ENCODE results near the gene DTX2.
"Not testable (repeated sequence)": the region's sequence is repeated elsewhere in the genome, so short reads cannot be mapped to it uniquely, and the experiment has no call there.

The DTX2 gene

GRCh38 chr7:76461464-76462101 lies at the start of gene DTX2:
DTX2 (plus strand) TSS chr7:76461709; CDS start chr7:76480510, 18,801 bp downstream.
- DNase-seq: not testable (repeated sequence)

GRCh38 chr7:76412249-76412648 lies 49.3 kb upstream of the DTX2 start:
- no peak for DNase-seq

- not testable (repeated sequence) for DNase-seq
Measured at GRCh38 chr7:76417654-76418310, 43.7 kb upstream of the DTX2 start.

GRCh38 chr7:76421097-76421496 lies 40.4 kb upstream of the DTX2 start:
- DNase-seq: not testable (repeated sequence)

GRCh38 chr7:76423666-76424412 lies 37.7 kb upstream of the DTX2 start:
- no peak for DNase-seq

GRCh38 chr7:76424413-76425111 lies 36.9 kb upstream of the DTX2 start, which contains the start of gene ZP3:
ZP3 (plus strand) TSS chr7:76424950; CDS start chr7:76424965, 15 bp downstream.
- DNase-seq: peak; percentile 29

- DNase-seq: no peak
Measured at GRCh38 chr7:76425156-76425555, 36.4 kb upstream of the DTX2 start.

- DNase-seq: not testable (repeated sequence)
Measured at GRCh38 chr7:76425558-76425957, 36.0 kb upstream of the DTX2 start.

GRCh38 chr7:76426246-76426645 lies 35.3 kb upstream of the DTX2 start:
- no peak for DNase-seq

GRCh38 chr7:76427635-76428034 lies 33.9 kb upstream of the DTX2 start:
- no peak for DNase-seq

- no peak for DNase-seq
Measured at GRCh38 chr7:76428149-76428823, 33.2 kb upstream of the DTX2 start.

- DNase-seq: no peak
Measured at GRCh38 chr7:76428868-76429805, 32.4 kb upstream of the DTX2 start.

- no peak for DNase-seq
Measured at GRCh38 chr7:76430211-76430610, 31.3 kb upstream of the DTX2 start.

- no peak for DNase-seq
Measured at GRCh38 chr7:76430836-76431235, 30.7 kb upstream of the DTX2 start.

- peak; percentile 57 for DNase-seq
Measured at GRCh38 chr7:76437873-76438272, 23.6 kb upstream of the DTX2 start.

GRCh38 chr7:76439120-76439888 lies 22.2 kb upstream of the DTX2 start:
- not testable (repeated sequence) for DNase-seq

GRCh38 chr7:76440404-76440803 lies 21.1 kb upstream of the DTX2 start:
- DNase-seq: not testable (repeated sequence)

- DNase-seq: not testable (repeated sequence)
Measured at GRCh38 chr7:76441792-76442191, 19.7 kb upstream of the DTX2 start.

- not testable (repeated sequence) for DNase-seq
Measured at GRCh38 chr7:76442664-76443446, 18.7 kb upstream of the DTX2 start.

GRCh38 chr7:76443846-76444245 lies 17.7 kb upstream of the DTX2 start:
- DNase-seq: not testable (repeated sequence)

Measured in NCI-H2107 (cell line).